Thyroid gland (tissue), 4 donors: ENCODE data around the gene IFNL2. TPM values are rescaled to one million over a fixed set of nuclear protein-coding genes. Genes with fewer than 3 reads are reported as not detected.

Experiments
- DNase-seq, 2 donors: peaks; one replicate each; pipeline ENCODE4 v3.0.0-alpha.2; 2019
- H3K27ac ChIP-seq, 3 donors: fragments of 200-600 bp; sonication (generic); 1 replicate in 2 of 3; 2 replicates in 1 of 3; pipeline ENCODE4 v1.5.1; 2016 to 2019; ENCODE audit warnings: mild to moderate bottlenecking in 1 of 3, moderate library complexity in 1 of 3
- H3K27me3 ChIP-seq: fragments of 200-600 bp; sonication (generic); one replicate; pipeline ENCODE4 v1.5.1; 2019
- H3K36me3 ChIP-seq, 2 donors: fragments of 200-600 bp; sonication (generic); one replicate each; pipeline ENCODE4 v1.5.1; 2016 to 2019
- H3K4me1 ChIP-seq, 2 donors: fragments of 200-600 bp; sonication (generic); one replicate each; pipeline ENCODE4 v1.5.1; 2017 to 2019
- H3K4me3 ChIP-seq, 3 donors: fragments of 200-600 bp; sonication (generic); replicated peaks in 1 of 3; 1 replicate in 2 of 3; 2 replicates in 1 of 3; pipeline ENCODE4 v1.5.1; 2016; ENCODE audit warnings: mild to moderate bottlenecking in 1 of 3
- H3K9me3 ChIP-seq: fragments of 200-600 bp; sonication (generic); one replicate; pipeline ENCODE4 v1.5.1; 2017
- CTCF ChIP-seq, 6 experiments: fragments of 200-600 bp in 3 of 6; fragments of 450-650 bp in 3 of 6; sonication (generic) in 3 of 6; IDR thresholded peaks; one replicate each; pipeline ENCODE4 v1.5.1; 2016 to 2019; ENCODE audit warnings: antibody characterized with exemption in 6 of 6, mild to moderate bottlenecking in 2 of 6, inconsistent platforms in 1 of 6, moderate library complexity in 1 of 6
- POLR2A ChIP-seq, 2 donors: fragments of 450-650 bp; IDR thresholded peaks; one replicate each; pipeline ENCODE4 v1.6.1; 2017; ENCODE audit warnings: antibody characterized with exemption in 2 of 2, mild to moderate bottlenecking in 2 of 2, moderate library complexity in 1 of 2
- WGBS, 2 donors: methylation state at CpG; one replicate each; pipeline ENCODE4 v1.1.5; 2017; 5-methylcytosine and 5-hydroxymethylcytosine counted together
- intact Hi-C: fragments of 100-400 bp; cut with DNase I; formaldehyde crosslinking; loops from one replicate; pipeline ENCODE4 v1.15.1; 2023
- total RNA-seq, 4 donors: library from RNA; depleted of rRNA; stranded (reverse); fragments of >200 nt; gene quantifications; one replicate each; pipeline ENCODE4 v1.2.3, GENCODE V29; 2016

Gene IFNL2
- total RNA-seq, 4 donors from 2014 or later = not detected

DNA sequence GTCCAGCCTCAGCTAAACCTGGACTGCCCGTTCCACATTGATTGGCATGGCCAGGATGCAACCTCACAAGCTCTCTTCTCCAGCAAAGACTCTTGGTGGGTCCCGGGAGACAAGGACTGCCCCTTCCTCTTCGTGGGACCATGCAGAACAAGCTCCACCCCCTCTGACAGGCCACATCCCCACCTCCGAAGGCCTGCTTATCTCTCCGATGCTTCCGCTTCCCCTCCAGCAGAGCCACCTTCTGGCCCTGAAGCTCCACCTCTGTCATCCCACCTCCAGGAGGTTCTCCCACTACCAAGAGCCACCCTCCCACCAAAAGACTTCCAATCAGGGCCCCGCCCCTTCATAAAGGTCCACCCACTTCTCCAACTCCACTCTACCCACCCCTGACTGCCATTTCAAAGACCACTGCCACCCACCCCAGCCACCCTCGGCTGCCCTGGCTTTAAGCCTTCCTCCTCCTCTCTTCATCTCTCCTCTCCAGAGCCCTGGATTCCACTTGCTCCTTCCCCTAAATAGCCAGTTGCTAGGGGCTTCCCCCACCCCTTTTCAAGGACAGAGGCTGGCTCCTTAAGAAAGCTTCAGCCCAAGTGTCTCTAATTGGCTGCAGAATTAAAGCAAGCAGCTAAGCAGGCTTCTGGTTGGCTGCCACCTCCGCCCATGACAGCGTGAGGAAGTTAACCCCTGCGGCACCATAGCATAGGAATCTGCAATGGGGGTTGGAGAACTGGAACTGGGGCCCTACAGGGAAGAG, 42.5 kb downstream of the IFNL2 start:
- DNase-seq = no peak
- peaks cover 12 to 14% of the 10 kb centered on the region in 2 donors for H3K4me1 ChIP-seq
- no peak overlapping the region for H3K27ac ChIP-seq
- 63 to 67% methylated on average over 11 of the region's 11 CpGs for WGBS, 2 donors
- intact Hi-C loops = no loop called here
- no peak overlapping the region for H3K4me3 ChIP-seq
- peaks cover 13% of the 10 kb centered on the region for H3K27me3 ChIP-seq
- H3K9me3 ChIP-seq = no peaks in the 10 kb centered on the region
- TF ChIP-seq POLR2A (IDR thresholded peaks at IDR 0.05) = no peak
- no peak for TF ChIP-seq CTCF (IDR thresholded peaks at IDR 0.05)
- H3K36me3 ChIP-seq = peaks cover 0 to 5% of the 10 kb centered on the region in 2 donors

DNA sequence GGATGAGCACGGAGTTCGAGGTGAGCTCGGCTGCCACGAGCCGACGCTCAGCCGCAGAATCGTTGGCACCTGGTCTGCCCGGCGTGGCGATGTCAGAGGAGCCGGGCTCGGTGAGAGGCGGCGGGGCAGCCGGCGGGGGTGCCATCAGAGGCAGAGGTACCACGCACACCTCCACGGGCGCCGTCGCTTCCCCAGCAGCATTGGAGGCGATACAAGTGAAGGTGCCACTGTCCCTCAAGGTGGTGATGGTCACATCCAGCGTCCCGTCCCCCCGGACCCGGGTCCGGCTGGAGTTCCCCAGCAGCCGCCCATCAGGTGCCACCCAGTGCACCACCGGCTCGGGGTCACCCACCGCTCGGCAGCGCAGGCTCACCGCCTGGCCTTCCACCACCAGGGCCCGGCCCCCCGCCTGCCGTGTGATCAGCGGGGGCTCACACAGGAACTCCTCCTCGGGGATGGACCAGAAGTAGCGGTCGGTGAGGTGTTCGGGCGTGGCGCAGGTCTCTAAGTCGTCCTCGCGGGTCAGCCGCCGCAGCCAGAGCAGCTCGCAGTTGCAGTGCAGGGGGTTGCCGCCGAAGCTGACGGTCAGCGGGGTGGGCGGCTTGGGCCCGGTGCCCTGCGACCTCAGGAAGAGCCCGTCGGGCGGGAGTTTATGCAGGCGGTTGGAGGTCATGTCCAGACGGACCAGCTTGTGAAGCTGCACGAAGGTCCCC, 46.0 kb downstream of the IFNL2 start:
- Histone ChIP-seq H3K9me3 (no peaks in the 10 kb centered on the region), H3K36me3 (peaks cover 0 to 5% of the 10 kb centered on the region in 2 donors), H3K27ac (no peak overlapping the region), H3K4me3 (no peak overlapping the region), H3K4me1 (no peaks in the 10 kb centered on the region), H3K27me3 (no peaks in the 10 kb centered on the region)
- 96 to 98% methylated on average over 35 to 52 of the region's 64 CpGs for WGBS, 2 donors
- intact Hi-C loops = no loop called here
- no peak for DNase-seq
- TF ChIP-seq CTCF (IDR thresholded peaks at IDR 0.05) (no peak), POLR2A (IDR thresholded peaks at IDR 0.05) (no peak)

GRCh38 chr19:39315933-39316332, 47.7 kb downstream of the IFNL2 start:
- Histone ChIP-seq H3K4me3 (no peak overlapping the region), H3K27me3 (no peaks in the 10 kb centered on the region), H3K36me3 (peaks cover 0 to 5% of the 10 kb centered on the region in 2 donors), H3K4me1 (peaks cover 9% of the 10 kb centered on the region in 2 donors), H3K9me3 (no peaks in the 10 kb centered on the region), H3K27ac (no peak overlapping the region)
- 87 to 96% methylated on average over 1 of the region's 1 CpG for WGBS, 2 donors
- TF ChIP-seq CTCF (IDR thresholded peaks at IDR 0.05) = no peak
- TF ChIP-seq POLR2A (IDR thresholded peaks at IDR 0.05) = no peak
- intact Hi-C loops = no loop called here
- DNase-seq = no peak

DNA sequence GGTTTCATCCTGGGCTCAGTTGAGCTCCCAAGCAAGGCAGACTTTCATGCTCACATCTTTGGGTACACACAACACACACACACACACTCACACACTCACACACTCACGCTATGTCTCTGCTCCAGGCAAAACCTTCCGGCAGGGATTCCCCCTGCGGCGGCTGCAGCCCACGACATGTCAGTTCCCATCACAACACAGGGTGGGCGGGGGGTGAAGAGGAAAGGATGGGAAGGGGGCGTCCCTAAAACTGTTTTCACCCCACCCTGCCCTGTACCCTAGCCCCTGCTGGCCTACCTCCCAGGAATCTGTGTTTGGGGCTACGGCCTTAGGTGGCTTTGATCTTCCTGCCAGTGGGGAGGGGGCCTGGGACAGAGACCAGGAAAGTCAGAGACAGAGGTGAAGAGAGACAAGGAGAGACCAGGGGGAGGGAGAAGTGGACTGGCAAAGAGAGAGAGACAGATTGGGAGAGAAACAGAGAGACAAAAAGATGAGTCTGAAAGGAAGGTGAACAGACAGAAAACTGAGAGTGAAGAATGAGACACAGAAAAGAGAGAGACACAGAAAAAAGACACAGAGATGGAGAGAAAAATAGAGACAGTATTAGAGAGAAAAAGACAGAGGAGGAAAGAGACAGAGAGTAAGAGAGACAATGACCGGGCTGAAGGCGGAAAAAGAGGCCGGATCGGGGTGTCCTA, 48.6 kb downstream of the IFNL2 start:
- H3K9me3 ChIP-seq = no peaks in the 10 kb centered on the region
- no peaks in the 10 kb centered on the region for H3K27me3 ChIP-seq
- intact Hi-C loops = no loop called here
- H3K36me3 ChIP-seq = peaks cover 0 to 5% of the 10 kb centered on the region in 2 donors
- TF ChIP-seq CTCF (IDR thresholded peaks at IDR 0.05) = no peak
- no peak for TF ChIP-seq POLR2A (IDR thresholded peaks at IDR 0.05)
- no peak for DNase-seq
- no peak overlapping the region for H3K27ac ChIP-seq
- H3K4me3 ChIP-seq = no peak overlapping the region
- 93 to 95% methylated on average over 12 of the region's 12 CpGs for WGBS, 2 donors
- H3K4me1 ChIP-seq = peaks cover 9% of the 10 kb centered on the region in 2 donors
